NCI-H748 treated with DMSO at 0.1 percent for 48 hours (cell line): ENCODE measurements around the gene SGO1.

Experiments
- DNase-seq: peaks from one replicate; lab custom pipeline; 2025; lab: John Stamatoyannopoulos, UW

The SGO1 gene

DNA sequence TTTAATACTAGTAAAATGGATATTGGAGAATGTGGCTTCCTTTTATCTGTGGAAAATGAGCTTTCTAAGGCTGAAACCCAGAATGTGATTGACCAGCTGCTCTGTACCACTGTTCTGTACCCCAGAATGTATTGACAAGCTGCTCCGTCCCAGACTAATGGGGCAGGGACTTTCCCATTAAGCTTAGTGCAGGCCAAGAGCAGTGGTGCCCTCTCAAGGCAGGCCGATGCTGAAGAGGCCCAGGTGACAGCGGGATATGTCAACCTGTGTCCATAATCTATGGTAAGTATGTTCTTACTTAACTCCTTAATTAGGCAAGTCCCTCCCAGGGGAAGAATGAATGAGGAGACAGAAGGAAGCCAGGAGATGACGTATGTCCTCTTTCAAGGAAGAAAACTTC lies 31.1 kb downstream of the SGO1 start:
- DNase-seq, result no peak

DNA sequence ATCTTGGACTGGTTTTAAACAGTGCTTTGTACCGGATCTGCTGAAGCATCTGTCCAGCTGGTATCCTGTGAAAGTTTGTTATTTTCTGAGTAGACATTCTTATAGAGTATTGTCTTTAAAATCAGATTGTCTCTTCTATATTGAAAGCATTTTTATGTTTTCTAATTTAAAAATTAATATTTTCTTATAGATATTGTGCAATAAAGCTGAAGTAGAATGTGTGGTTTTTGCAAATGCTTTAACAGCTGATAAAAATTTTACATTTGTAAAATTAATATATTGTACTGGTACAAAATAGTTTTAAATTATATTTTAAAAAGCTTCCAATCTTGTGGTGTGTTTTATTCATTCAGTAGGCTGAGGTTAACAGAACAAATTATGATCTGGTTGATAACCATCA lies 31.9 kb downstream of the SGO1 start:
- DNase-seq, result no peak

DNA sequence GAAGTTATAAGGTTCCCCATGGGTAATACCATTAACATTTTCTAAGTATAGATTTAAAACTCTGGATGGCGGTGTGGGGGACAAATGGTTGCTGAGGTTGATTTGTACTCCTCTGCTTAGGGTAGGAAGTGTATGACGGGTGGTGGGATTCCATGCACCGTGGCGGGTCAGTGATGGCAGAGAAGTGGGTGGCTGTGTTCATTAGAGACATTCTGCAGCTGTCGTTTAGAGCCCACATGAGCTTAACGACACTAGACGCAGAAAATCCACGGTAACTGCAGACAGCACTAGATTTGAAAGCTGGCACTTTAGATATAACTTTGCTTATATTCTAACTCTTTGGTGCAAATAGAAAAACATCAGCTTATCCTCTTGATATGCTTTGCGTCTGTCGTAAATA lies 37.5 kb downstream of the SGO1 start:
- DNase-seq, result no peak

DNA sequence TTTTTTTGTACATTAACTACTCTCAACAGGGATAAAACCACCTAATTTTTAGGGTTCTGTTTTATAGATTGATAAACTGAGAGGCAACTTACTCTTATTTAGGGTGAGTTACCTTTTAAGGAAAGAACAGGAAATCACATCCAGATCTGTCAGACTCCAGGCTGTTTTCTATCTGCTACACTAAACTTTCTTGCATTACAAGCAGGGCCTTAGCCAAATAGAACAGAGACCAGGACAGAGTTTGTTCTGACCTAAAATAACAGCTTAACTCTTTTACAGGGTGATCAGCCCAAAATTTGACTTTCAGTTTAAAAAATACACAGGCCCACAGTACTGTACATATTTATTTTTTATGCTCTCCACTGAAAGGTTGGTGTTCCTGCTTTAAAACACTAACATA lies 38.6 kb downstream of the SGO1 start:
- DNase-seq, result no peak

GRCh38 chr3:20146301-20146700 lies 39.7 kb downstream of the SGO1 start:
- DNase-seq, result no peak

DNA sequence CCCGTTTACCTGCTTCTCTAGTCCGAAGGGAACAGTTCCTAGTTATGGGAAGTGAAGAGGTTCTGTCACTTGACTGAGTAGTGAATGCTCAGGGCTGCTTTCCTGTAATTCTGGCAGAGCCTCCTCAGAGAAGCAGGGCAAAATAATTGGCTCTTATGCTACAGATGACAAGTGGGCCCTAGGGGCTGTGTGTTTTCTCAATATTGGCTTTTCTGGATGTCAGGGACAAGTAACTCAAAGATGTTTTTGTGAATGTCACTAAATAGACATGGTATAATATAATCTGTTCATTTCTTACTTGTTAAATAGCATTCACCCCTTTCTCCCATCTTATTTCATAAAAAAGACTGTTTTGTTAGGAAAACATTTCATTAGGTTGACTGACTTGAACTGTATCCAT lies 40.1 kb downstream of the SGO1 start:
- no peak for DNase-seq

GRCh38 chr3:20143519-20143918 lies 42.5 kb downstream of the SGO1 start:
- DNase-seq, result no peak

GRCh38 chr3:20142517-20142916 lies 43.5 kb downstream of the SGO1 start:
- DNase-seq, result no peak

DNA sequence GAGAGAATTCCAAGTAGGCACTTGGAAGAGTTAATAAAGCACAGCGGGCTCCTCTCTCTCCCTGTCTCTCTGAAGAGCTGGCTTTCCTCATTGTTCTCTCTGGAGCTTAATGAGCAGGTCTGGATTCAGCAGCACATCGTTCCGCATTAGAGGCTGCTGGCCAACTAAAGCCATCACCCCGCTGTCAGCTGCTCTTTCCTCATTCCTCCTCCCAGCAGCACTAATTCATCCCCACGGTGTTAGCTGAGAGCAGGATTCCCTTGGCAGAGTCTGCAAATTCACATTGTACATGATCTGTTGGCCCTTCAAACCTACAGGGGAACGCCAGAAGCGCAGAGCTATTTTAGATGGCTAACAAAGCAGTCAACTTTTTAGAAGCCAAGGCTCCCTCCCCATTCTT lies 44.2 kb downstream of the SGO1 start:
- no peak for DNase-seq

- DNase-seq, result no peak
These were observed 44.7 kb downstream of the SGO1 start for GRCh38 chr3:20141316-20141715.

- DNase-seq, result no peak
These were observed 45.1 kb downstream of the SGO1 start for GRCh38 chr3:20140881-20141280.

GRCh38 chr3:20137647-20138046 lies 48.4 kb downstream of the SGO1 start:
- no peak for DNase-seq

- no peak for DNase-seq
These were observed 49.8 kb downstream of the SGO1 start for GRCh38 chr3:20136231-20136630.

GRCh38 chr3:20130106-20130505 lies 55.9 kb downstream of the SGO1 start:
- no peak for DNase-seq

DNA sequence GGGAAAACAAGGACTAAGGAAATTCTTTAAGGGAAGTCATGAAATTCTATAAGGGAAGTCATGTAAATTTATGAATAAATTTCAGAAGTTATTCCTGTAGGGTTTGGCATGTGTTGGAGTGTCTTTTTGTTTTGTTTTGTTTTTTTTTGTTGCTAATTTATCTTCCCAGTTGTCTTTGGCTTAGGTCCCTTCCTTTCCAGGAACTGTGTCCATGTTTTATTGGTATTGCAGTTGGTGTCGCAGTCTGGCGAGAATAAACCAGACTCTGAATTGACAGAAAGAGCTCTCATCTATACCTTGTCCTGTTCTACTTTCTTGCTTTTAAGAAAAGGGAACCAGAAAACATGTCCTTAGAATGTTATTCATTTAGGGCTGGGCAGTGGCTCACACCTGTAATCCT lies 57.6 kb downstream of the SGO1 start:
- no peak for DNase-seq

DNA sequence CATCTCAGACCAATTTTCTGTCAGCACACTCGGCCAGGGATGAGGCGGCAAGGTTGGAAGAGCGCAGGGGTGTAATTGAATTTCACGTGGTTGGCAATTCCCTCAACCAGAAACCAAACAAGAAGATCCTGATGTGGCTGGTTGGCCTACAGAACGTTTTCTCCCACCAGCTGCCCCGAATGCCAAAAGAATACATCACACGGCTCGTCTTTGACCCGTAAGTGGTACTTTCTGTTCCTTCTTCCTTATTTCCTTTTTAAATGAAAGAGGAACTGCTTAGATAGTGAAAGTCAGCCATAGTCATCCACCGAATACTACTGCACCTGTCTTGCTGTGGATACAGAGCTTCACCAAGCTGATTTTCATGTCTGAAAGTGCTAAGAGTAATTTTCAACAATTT lies 60.1 kb downstream of the SGO1 start:
- DNase-seq, result no peak

GRCh38 chr3:20125289-20125688 lies 60.7 kb downstream of the SGO1 start:
- DNase-seq, result no peak

DNA sequence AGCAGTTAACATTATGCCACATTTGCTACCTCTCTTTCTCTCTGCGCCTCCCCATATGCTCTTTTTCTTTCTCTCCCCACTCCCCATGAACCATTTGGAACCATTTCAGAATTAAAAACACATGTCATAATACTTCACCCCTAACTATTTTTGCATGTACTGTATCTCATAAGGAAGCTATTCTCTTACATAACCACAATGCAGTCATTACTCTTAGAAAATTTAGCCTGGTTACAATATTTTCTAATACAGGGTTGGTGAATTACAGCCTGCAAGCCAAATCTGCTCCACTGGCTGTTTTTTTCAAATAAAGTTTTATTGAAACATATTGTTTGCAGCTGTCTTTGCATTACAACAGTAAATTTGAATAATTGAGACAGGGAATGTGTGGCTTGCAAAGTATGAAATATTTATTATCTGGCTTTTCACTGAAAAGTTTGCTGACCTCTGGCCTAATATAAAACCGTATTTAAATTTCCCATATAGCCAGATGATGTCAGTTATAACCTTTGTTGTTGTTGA lies 62.8 kb downstream of the SGO1 start:
- no peak for DNase-seq

GRCh38 chr3:20121088-20121487 lies 64.9 kb downstream of the SGO1 start:
- DNase-seq, result no peak
